CD4-positive, alpha-beta T cell treated with Interleukin-6 for 4 hours (primary cell): ENCODE results near the gene KBTBD2.
"Not testable (repeated sequence)": the region's sequence is repeated elsewhere in the genome, so short reads cannot be mapped to it uniquely, and the experiment has no call there.

Source experiments
- DNase-seq: peaks from one replicate; pipeline ENCODE4 v3.0.0-alpha.2; 2020; ENCODE audit warnings: mixed read lengths

KBTBD2 gene

DNA sequence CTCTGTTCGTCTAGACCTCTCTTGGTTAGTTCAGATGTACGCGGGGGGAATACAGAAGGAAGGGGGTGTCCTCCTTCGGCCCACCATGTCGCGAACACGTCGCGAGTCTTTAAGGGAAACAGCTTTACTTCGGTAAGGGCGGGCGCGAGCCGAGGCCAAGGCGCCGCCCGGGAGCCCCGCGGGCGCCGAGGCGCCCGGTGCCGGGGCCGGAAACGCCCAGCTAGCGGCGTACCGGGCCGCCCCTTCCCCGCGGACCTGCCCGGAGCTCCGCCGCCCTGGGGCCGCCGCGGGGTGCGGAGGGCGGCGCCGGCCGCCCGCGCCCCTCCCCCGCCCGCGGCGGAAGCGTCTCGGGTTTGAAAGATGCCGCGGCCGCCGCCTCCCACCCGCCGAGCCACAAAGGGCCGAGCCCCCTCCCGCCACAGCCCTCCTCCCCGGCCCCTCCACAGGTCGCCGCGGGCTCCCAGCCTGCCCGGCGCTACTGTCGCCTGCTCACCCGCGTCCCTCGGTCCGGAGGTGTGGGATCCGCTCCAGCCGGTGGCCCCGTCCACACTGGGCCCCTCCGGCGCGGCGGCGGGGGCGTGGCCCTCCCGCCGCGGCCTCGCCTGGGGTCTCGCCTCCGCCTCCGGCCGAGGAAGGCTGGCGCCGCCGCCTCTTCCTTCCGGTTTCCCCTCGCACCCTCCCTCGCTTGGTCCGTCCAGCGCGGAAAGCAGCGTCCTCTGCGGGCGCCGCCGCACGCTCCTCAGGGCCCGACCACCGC is at the start of gene KBTBD2:
Gene KBTBD2 (minus strand): TSS at position 718 of the 757 bp plus-strand sequence. CDS start 12,156 bp downstream, outside the sequence.
- peak; percentile 83 for DNase-seq

DNA sequence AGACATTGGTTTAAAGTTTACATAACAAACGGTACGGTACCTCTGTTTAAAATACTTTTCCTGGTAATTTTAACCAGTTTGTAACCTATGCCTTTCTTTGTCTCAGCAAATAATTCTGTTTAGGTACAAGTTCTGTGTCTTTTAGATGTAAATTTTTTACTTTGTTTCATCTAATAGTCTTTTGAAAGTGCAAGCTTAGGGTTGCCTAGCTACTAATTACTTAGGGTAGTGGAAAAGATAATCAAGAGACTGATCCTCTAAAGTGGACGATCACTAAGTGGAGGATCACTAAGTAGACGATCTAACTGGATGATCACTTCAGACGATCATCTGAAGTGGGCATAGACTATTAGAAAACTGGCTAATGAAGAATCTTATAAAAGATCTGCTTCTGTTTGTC is 49.6 kb upstream of the KBTBD2 start:
- no peak for DNase-seq

DNA sequence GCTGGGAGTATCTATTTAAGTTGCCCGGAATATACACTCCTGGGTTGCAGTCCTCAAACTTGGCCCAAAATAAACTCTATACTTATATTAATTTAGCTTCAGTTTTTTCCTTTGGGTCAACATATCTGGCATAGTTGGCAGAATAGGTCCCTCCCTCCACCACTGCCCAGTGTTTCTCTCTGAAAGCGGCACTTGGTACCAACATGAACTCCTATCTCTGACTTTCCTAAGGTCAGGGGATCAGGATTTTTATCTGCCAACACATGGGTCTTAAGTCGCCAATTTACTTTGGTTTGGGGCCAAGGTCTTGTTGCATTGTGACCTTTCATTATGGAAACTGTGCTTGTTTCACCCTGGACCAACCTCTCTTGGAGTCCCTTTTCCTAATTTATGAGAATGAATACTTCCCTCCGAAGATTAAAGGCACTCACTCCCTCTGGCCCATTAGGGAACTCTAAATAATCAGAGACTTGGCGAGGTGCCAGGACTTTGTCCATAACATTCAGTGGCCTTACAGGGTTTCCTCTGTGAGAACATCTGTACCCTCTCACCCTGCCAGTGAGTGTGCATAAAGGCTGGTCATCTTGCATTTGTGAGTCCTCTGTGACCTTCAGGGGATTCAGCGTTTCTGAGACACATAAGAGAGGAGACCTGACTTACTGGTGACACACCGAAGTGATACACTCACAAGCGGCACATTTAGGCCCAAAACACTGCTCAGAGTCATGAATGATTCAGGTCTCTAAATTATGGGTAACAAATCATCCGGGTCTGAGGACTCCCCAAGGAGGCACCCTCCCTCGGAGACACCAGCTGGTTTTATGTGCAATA is 46.0 kb upstream of the KBTBD2 start:
- no peak for DNase-seq

DNA sequence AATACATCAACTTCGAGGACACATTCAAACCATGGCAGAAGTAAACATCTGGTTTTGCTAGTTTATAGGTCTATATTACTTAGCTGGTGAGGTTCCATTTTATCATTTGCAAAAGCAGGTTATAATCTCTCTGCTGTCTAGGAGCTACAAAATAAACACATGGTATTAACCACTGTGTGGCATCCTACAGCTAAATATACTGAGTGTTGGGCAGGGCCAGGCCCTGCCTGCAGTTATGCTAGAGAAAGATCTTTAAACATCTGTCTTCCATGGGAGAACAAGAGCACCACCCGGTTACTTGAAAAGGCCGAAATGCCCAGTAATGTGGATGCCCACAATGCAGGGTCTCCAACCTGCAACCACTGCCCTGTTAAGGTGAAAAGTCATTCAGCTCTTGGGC is 45.1 kb upstream of the KBTBD2 start:
- DNase-seq = no peak

DNA sequence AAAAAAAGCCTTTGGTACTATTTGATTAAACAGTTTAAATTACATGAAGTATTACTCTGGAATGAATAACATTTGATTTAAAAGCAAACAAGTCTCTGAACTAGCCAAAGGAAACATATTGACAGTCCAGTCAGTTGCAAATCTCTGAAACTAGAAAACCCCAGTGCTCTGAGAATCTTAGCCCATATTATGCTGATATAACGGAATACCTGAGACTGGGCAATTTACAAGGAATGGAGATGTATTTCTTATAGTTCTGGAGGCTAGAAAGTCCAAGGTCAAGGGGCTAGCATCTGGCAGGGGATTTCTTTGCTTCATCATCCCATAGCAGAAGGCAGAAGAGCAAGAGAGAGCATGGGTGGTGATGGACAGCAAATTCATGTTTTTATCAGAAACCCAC is 44.0 kb upstream of the KBTBD2 start:
- DNase-seq = no peak

DNA sequence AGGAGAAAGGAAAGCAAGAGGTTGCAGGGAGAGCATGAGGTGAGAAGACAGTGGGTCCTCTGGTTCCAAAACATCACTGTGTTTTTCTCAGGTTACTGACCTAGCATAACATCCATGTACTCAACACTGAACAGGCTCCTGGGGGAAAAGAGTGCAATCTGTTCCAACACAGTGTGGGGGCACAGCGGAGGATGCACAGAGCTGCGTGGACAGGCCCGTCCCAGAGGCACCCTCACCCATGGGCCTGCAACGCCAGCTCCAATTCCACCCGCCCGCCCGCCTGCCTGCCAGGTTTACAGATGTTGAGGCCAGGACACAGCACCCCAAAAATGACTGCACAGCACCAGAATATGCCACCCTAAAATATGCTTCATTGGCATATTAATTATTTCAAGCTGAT is 38.8 kb upstream of the KBTBD2 start:
- DNase-seq = no peak

DNA sequence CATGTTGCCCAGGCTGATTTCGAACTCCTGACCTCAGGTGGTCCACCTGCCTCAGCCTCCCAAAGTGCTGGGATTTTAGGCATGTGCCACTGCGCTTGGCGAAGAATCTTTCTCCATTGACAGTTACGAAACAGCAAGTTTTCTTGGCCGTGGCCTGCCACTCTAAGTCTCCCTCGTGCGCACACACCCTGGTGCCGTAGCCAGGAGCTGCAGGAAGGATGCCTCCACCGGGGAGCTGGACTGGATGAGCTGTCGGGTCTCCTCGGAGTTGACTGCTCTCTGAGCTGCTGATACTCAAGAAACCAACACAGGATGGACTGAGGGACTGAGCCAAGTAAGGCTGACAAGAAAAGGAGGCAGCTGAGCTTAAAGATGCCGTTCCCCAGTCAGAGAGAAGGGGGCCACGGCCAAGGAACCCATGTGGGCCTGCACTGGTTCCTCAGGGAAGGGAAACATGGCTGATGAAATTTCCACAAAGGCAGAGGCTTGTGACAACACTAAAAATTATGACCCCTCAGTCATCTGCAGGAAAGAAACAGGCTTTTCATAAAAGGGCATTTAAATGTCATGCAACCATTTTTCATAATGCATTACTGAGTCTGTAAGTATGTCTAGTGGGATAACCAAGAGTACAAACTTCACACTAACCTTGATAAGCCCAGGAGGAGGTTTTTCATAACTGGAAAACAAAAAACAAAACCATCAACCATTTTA is 38.0 kb upstream of the KBTBD2 start:
- no peak for DNase-seq

DNA sequence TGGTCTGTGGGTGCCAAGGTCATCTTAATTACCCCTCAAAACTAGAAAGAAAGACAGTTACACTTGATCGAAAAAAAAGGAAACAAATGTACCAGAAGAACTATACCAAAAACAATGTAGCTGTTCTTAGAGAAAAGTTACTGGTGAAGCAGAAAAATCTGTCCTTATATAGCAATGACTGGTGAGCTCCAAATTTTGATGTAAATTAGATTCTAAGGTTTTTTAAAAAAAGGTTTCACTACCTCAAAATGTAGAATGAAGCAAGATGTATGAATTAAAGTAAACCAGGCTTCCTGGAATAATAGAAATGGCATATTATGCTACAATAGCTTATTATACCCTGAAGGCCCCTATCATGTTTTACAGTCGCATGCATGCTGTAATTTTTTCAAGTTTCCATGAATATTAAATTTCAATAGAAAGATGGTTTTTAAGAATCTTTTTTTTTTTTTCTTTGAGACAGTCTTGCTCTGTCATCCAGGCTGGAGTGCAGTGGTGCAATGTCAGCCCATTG is 37.3 kb upstream of the KBTBD2 start:
- DNase-seq = no peak

DNA sequence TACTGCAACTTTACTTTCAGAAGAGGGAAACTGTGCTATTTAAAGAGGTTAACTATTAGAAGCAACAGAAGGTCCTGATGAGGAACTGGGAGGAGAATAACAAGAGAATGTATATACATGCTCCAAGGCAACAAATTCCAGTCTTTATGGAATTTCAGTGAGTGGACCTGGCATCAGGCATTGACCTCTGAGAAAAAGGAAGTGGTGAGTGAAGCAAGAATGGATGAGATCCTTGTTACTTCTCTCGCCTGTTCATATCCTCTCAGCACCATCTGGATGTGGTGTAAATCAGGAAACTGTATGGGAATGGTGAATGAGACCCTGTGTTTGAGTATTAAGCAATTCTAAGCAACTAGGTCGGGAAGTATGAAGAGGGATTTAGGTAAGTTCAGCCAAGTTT is 30.3 kb upstream of the KBTBD2 start:
- DNase-seq = no peak

DNA sequence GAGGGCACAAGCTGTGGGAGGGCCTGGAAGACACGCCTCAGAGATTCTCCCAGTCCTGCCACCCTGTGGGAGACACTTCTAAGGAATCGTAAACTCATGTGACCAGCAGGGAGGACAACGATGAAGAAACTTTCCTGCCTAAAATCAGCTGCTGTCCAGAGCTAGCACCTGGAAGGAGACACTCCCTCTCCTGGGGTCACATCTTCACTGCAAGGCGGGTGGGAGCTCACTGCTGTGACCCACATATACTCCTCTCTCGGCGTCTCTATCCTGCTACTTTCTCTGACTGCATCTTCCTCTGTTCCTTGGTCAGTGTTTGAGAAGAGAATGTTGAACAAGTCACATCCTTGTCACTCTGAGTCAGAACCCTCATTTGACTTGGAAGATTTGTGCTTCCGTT is 25.4 kb upstream of the KBTBD2 start:
- not testable (repeated sequence) for DNase-seq

DNA sequence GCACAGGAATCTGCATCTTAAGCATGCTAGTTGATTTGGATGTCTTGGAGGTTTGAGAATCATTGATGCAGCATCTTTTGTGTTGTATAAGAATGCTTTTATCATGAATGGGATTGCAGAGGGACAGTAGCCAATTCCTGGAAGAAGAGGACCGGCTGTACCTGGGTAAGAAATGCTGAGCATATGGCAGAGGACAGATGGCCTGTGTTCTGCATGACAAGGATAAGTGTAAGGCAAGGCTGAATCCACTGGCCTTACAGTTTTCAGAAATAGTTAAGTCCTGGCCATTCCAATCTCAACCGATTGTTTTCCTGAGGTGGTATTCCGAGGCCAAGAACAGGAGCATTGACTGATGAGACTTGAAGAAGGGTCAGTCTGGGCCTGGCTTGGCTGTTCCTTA is 24.4 kb upstream of the KBTBD2 start:
- DNase-seq = no peak

DNA sequence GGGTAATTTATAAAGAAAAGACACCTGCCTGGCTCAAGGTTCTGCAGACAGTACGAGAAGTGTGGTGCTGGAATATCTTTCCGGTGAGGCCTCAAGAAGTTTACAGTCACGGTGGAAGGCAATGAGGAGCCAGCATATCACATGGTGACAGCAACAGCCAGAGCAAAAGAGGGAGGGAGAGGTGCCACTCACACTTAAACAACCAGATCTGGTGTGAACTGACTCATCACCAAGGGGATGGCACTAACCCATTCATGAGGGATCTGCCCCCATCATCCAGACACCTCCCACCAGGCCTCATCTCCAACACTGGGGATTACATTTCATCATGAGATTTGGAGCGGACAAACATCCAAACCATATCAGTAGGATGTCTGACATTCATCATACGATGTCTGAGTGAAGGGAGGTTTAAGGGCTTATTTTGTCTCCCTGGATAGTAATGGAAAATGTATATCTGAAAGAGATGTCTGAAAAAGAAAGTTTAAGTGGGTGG is 23.5 kb upstream of the KBTBD2 start:
- DNase-seq = no peak

DNA sequence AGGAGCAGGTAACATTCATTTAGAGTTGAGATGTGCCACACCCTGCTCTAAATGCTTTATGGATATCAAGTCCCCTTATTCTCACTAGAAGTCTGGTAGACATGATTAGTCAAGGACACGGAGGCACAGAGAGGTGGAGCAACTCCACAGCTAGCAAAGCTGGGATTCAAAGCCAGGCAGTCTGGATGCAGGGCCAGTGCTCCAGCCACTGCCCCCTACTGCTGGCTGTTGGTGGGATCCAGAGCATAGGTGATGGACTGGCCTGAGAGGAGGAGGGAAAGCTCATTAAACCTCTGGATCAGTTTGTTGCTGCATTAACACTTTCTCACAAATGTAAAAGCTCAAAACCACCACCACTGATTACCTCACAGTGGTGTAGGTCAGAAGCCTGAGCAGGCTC is 22.6 kb upstream of the KBTBD2 start:
- no peak for DNase-seq

DNA sequence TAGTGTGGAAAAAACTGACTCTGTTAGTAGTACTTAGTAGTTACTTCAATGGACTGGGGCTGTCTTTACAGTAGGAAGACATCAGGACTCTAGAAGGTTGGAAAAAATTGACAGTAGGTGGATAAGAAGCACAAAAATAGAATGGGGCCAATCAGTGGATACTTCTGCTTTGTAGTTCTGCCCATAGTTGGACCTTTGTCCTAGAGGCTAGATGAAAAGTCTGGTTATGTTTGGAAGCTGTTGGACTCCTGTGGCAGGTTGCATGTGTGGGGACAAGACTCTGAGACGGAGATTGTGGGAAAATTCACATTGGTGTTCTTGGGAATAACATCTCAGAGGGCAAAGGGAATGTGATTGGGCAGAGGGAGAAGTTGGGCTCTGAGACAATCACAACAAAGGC is 18.6 kb upstream of the KBTBD2 start:
- DNase-seq = no peak

DNA sequence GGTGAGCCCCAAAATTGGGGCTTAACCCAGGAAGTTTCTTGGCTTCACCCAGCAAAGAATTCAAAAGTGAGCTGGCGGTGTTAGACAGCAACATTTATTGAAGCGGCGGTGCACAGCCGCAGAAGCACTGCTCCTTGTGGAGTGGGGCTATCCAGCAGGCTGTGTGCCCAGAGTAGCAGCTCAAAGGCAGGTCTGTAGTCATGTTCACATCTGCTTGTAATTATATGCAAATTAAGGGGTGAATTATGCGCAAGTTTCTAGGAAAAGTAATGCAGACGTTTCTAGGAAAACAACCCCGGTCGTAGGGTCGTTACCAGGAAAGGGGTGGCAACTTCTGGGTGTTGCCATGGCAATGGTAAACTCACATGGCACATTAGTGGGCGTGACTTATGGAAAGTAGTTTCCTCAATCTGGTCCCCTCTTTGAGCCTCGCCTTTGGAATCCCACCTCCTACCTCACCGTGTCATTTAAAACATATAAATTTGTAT is 13.7 kb upstream of the KBTBD2 start:
- DNase-seq = peak; percentile 71

DNA sequence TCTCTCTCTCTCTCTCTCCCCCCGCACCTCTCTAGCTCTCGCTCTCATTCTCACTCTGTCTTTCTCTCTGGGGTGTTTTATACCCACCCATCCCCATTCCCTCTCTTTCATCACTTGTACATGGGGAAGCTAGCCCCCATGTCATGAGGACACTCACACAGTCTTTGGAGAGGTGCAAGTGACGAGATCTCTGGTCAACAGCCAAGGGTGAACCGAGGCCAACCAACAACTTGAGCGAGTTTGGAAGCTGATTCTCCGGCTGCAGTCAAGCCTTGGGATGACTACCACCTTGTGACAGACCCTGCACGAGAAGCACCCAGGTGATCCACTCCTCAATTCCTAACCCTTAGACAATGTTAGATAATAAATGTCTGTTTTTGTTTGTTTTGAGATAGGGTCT is 10.1 kb upstream of the KBTBD2 start:
- no peak for DNase-seq

DNA sequence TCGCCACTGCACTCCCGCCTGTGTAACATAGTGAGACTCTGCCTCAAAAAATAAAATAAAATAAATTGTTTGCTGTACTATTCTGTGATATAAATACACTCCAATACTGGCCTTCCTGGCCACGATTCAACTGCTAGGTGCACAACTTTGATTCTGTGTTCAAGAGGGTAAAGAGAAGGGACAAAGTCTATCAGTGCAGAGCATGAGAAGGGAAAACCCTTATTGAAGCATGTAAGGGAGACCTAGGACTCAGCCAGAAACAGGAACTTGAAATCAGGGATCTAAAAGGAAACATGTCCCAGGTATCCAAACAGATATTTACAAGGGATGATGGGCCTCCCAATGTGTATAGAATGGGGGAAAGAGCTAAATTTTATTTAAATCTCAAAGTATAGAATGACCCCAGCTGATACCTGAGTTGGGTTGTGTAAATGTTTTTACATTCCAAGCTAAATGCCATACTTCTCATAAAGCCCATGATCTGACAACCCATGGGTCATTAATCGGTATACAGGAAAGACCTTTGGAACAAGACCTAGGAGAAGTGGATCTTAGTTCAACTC is 9.0 kb upstream of the KBTBD2 start:
- no peak for DNase-seq

DNA sequence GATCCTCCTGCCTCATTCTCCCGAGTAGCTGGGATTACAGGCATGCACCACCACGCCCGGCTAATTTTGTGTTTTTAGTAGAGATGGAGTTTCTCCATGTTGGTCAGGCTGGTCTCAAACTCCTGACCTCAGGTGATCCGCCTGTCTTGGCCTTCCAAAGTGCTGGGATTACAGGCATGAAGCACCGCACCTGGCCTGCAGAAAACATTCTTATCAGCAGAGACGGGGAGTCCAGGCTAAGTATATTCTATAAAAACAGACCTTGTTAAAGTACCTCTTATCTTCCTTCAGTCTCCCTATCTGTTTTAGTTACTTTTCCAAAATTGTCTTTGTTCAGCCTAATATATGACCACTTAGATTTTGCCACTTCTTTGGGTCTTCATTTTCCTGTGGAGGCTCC is 5.8 kb upstream of the KBTBD2 start:
- not testable (repeated sequence) for DNase-seq

DNA sequence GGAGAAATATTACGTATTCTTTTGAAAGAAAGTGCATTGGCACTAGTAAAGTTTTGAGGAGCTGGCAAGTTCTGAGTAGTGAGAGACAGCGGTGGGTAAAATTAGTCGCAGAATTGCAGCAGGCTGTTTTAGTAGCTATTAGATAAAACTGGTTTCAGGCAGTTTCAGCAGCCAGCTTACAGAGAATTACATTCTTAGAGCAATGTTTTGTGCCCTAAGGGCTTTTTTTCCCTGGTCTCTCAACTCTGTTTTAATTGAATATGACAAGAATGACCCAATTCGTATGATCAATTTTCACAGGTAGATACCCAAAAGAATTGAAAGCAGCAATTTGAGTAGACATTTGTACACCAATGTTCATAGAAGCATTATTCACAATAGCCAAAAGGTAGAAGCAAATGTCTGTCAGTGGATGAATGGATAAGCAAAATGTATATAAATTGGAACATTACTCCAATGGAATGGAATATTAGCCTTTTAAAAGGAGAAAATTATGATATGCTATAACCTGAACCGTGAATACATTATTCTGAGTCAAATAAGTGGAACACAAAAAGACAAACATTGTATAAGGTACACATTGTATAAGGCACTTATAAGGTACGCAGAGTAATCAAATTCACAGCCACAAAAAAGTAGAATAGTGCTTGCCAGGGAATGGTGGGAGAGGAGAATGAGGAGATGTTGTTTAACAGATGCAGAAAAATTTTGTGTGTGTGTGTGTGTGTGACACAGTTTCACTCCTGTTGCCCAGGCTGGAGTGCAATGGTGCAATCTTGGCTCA is 5.2 kb upstream of the KBTBD2 start:
- DNase-seq = no peak

DNA sequence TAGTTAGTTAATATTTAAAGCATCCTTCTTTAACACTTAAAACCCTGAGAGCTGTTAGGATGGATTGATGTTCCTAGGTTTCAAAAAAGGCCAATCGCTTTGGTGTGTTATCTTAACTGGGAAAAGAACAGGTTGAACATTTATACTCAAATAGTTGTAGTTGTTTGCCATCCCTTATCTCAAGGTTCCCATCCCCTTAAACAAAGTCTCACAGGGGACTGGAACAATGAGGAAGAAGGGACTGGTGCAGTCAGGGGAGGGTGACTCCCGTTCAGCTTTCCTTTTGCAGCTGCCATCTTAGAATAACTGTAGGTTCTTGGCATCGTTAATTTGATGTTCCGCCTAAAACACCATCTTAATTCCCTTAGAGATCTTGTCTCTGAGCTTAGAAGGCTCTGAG is 2.6 kb upstream of the KBTBD2 start:
- DNase-seq = no peak

DNA sequence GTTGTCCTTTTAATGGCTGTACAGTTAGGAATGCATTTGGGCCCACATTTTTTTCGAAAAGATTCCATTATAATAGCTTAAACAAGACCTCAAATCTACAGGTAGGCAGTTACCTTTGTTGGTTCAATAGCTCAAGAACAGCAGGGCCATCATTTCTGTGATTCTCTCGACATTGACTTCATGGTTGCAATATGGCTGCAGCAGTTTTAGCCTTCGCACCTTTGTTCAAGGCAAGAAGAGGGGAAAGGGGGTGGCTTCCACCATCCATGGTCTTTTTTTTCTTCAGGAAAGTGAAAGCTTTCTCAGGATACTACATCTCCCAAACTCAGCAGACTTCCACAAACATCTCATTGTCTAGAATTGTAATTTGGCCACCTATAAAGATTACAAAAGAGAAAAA is 2.2 kb upstream of the KBTBD2 start:
- no peak for DNase-seq

DNA sequence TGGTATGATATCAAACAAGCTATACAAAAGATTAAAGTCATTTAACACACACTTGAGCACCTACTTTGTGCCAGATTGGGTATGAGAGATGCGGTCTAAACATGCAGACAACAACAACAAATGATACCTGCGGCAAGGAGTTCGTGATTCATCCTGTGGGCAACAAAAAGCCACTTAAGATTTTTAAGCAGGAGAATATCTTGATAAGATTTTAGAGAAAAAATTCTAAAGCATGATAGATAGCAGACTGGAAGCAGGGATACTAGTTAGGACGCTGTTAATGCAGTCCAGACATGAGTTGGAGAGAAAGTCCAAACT is 1.6 kb upstream of the KBTBD2 start:
- peak; percentile 31 for DNase-seq
